ENCODE data around the gene ZDHHC16. TPM values are rescaled to one million over a fixed set of nuclear protein-coding genes. Genes with fewer than 3 reads are reported as not detected.

The ZDHHC16 gene
- total RNA-seq, 1 experiment from 2014 or later, result 43.5 TPM

GRCh38 chr10:97400665-97401454 is 45.1 kb upstream of the ZDHHC16 start, which contains the start of gene RRP12:
RRP12 (minus strand) TSS chr10:97401340; CDS start chr10:97401231, 109 bp downstream.
- Mint-ChIP-seq H3K27me3 (ENCODE audit: insufficient read depth, unreplicated experiment) (no peaks in the 10 kb centered on the region), H3K36me3 (ENCODE audit: insufficient read depth, unreplicated experiment) (peaks cover 31% of the 10 kb centered on the region), H3K27ac (ENCODE audit: unreplicated experiment) (peak within 1 kb of the TSS; percentile 95), H3K9me3 (ENCODE audit: unreplicated experiment) (no peaks in the 10 kb centered on the region), H3K4me3 (ENCODE audit: unreplicated experiment) (peak within 1 kb of the TSS; percentile 92), H3K4me1 (ENCODE audit: low read depth, unreplicated experiment) (no peaks in the 10 kb centered on the region)
- BruUV-seq (replicated peaks), result TSS peak; percentile 85
- peak in 1 of 2 experiments; percentile 39 for TF ChIP-seq CTCF (IDR thresholded peaks at IDR 0.05; ENCODE audit: insufficient read depth in 1 of 2, low read depth in 1 of 2, low read length in 1 of 2, severe bottlenecking in 1 of 2, unreplicated experiment in 1 of 2)
- Histone ChIP-seq H3K27me3 (replicated peaks; ENCODE audit: control insufficient read depth, insufficient read depth, low read length) (no peaks in the 10 kb centered on the region), H3K4me1 (no peaks in the 10 kb centered on the region), H3K36me3 (ENCODE audit: control insufficient read depth, insufficient read depth, low read length) (no peaks in the 10 kb centered on the region; the same call in 1 of the 2 replicates), H3K9me3 (no peaks in the 10 kb centered on the region), H3K4me3 (ENCODE audit: low read depth, low read length) (peak within 1 kb of the TSS; percentile 89)
- POLR2A ChIA-PET, result interaction anchor here (0.5 to 1.3 kb wide), 14 partner anchors 18 to 530 kb away, joined by 3 to 12 read pairs (median 4); partner anchors contain the start of genes ARHGAP19, AVPI1, UBTD1 and ZFYVE27
- peak; percentile 93 to 94 for DNase-seq
- CTCF ChIA-PET, result interaction anchor here (0.5 to 1.6 kb wide), 10 partner anchors 9 to 364 kb away, joined by 3 to 6 read pairs (median 3); no protein-coding TSS in a partner anchor
- intact Hi-C loops (cut with micrococcal nuclease; ENCODE audit: unreplicated experiment), result loop anchor here (1.0 to 10.0 kb wide), 2 partner anchors 109 to 334 kb away; partner anchors contain the start of genes ARHGAP19 and ZFYVE27

GRCh38 chr10:97401455-97401919 is 44.5 kb upstream of the ZDHHC16 start:
- Histone ChIP-seq H3K4me3 (ENCODE audit: low read depth, low read length) (peak overlapping the region; percentile 89), H3K36me3 (ENCODE audit: control insufficient read depth, insufficient read depth, low read length) (no peaks in the 10 kb centered on the region), H3K9me3 (no peaks in the 10 kb centered on the region), H3K27me3 (replicated peaks; ENCODE audit: control insufficient read depth, insufficient read depth, low read length) (no peaks in the 10 kb centered on the region), H3K4me1 (no peaks in the 10 kb centered on the region)
- Mint-ChIP-seq H3K4me3 (ENCODE audit: unreplicated experiment) (peak overlapping the region; percentile 92), H3K27me3 (ENCODE audit: insufficient read depth, unreplicated experiment) (no peaks in the 10 kb centered on the region), H3K27ac (ENCODE audit: unreplicated experiment) (peak overlapping the region; percentile 95), H3K36me3 (ENCODE audit: insufficient read depth, unreplicated experiment) (peaks cover 25% of the 10 kb centered on the region), H3K9me3 (ENCODE audit: unreplicated experiment) (no peaks in the 10 kb centered on the region), H3K4me1 (ENCODE audit: low read depth, unreplicated experiment) (no peaks in the 10 kb centered on the region)
- no peak for TF ChIP-seq CTCF (IDR thresholded peaks at IDR 0.05; ENCODE audit: insufficient read depth in 1 of 2, low read depth in 1 of 2, low read length in 1 of 2, severe bottlenecking in 1 of 2, unreplicated experiment in 1 of 2)
- intact Hi-C loops (cut with micrococcal nuclease; ENCODE audit: unreplicated experiment), result loop anchor here (1.0 to 10.0 kb wide), 2 partner anchors 109 to 333 kb away; partner anchors contain the start of genes ARHGAP19 and ZFYVE27
- no TSS peak for BruUV-seq (replicated peaks)
- ChIA-PET POLR2A (interaction anchor here (0.5 to 1.3 kb wide), 12 partner anchors 17 to 531 kb away, joined by 3 to 12 read pairs (median 4); partner anchors contain the start of genes ARHGAP19, UBTD1 and ZFYVE27), CTCF (interaction anchor here (0.5 to 1.6 kb wide), 10 partner anchors 8 to 637 kb away, joined by 3 to 6 read pairs (median 3); no protein-coding TSS in a partner anchor)
- no peak for DNase-seq

- Mint-ChIP-seq H3K27ac (ENCODE audit: unreplicated experiment) (no peak overlapping the region), H3K36me3 (ENCODE audit: insufficient read depth, unreplicated experiment) (peaks cover 28% of the 10 kb centered on the region), H3K4me3 (ENCODE audit: unreplicated experiment) (no peak overlapping the region), H3K4me1 (ENCODE audit: low read depth, unreplicated experiment) (no peaks in the 10 kb centered on the region), H3K27me3 (ENCODE audit: insufficient read depth, unreplicated experiment) (no peaks in the 10 kb centered on the region), H3K9me3 (ENCODE audit: unreplicated experiment) (no peaks in the 10 kb centered on the region)
- Histone ChIP-seq H3K27me3 (replicated peaks; ENCODE audit: control insufficient read depth, insufficient read depth, low read length) (no peaks in the 10 kb centered on the region), H3K36me3 (ENCODE audit: control insufficient read depth, insufficient read depth, low read length) (no peaks in the 10 kb centered on the region), H3K9me3 (no peaks in the 10 kb centered on the region), H3K4me1 (peaks cover 7% of the 10 kb centered on the region; the same call in 1 of the 2 replicates), H3K4me3 (ENCODE audit: low read depth, low read length) (no peak overlapping the region)
- intact Hi-C loops (cut with micrococcal nuclease; ENCODE audit: unreplicated experiment), result loop anchor here (10.0 kb wide), 1 partner anchor 331 kb away; the partner anchor contains the start of gene ZFYVE27
- TF ChIP-seq CTCF (IDR thresholded peaks at IDR 0.05; ENCODE audit: insufficient read depth in 1 of 2, low read depth in 1 of 2, low read length in 1 of 2, severe bottlenecking in 1 of 2, unreplicated experiment in 1 of 2), result no peak
- DNase-seq, result no peak
- ChIA-PET CTCF (no interaction called here), POLR2A (no interaction called here)
- no TSS peak for BruUV-seq (replicated peaks)
These were observed 41.9 kb upstream of the ZDHHC16 start for GRCh38 chr10:97404044-97404443.

Measured in Caco-2 (cell line).